Fibroblast of villous mesenchyme (primary cell): ENCODE measurements around the gene ZNF280A. TPM values are rescaled to one million over a fixed set of nuclear protein-coding genes. Genes with fewer than 3 reads are reported as not detected.
"Not testable (repeated sequence)": the region's sequence is repeated elsewhere in the genome, so short reads cannot be mapped to it uniquely, and the experiment has no call there.

ENCODE experiments used
- DNase-seq: peaks from one replicate; pipeline ENCODE4 v3.0.0-alpha.2; 2010; ENCODE audit warnings: low read depth
- H3K4me3 ChIP-seq: 2 replicates; pipeline ENCODE4 v1.5.1; 2011; ENCODE audit warnings: low read depth, mild to moderate bottlenecking, low read length
- CTCF ChIP-seq: IDR thresholded peaks from 2 replicates; pipeline ENCODE4 v1.5.1; 2012; ENCODE audit warnings: low read depth, mild to moderate bottlenecking, low read length; ENCODE audit not compliant: insufficient read depth
- total RNA-seq: library from RNA; depleted of rRNA; stranded (reverse); fragments of >200 nt; gene quantifications from 2 replicates; pipeline ENCODE4 v1.2.3, GENCODE V29; 2012

Gene ZNF280A
- total RNA-seq, 1 donor = not detected

GRCh38 chr22:22485524-22485923, 34.5 kb downstream of the ZNF280A start:
- DNase-seq = no peak
- H3K4me3 ChIP-seq = no peak overlapping the region
- TF ChIP-seq CTCF = no peak

- no peak for DNase-seq
- no peak overlapping the region for H3K4me3 ChIP-seq
- no peak for TF ChIP-seq CTCF
These were observed 36.0 kb downstream of the ZNF280A start for GRCh38 chr22:22484023-22484422.

- no peak for TF ChIP-seq CTCF
- DNase-seq = no peak
- no peak overlapping the region for H3K4me3 ChIP-seq
These were observed 39.1 kb downstream of the ZNF280A start for GRCh38 chr22:22480940-22481339.

- TF ChIP-seq CTCF = no peak
- no peak overlapping the region for H3K4me3 ChIP-seq
- DNase-seq = peak; percentile 49
These were observed 40.0 kb downstream of the ZNF280A start for GRCh38 chr22:22479999-22480532.

- no peak for TF ChIP-seq CTCF
- no peak for DNase-seq
- no peak overlapping the region for H3K4me3 ChIP-seq
These were observed 41.0 kb downstream of the ZNF280A start for GRCh38 chr22:22479116-22479515.

GRCh38 chr22:22478470-22478869, 41.6 kb downstream of the ZNF280A start:
- TF ChIP-seq CTCF = no peak
- no peak overlapping the region for H3K4me3 ChIP-seq
- no peak for DNase-seq

GRCh38 chr22:22474733-22475132, 45.3 kb downstream of the ZNF280A start:
- no peak for TF ChIP-seq CTCF
- H3K4me3 ChIP-seq = no peak overlapping the region
- DNase-seq = no peak

GRCh38 chr22:22471104-22471503, 49.0 kb downstream of the ZNF280A start:
- not testable (repeated sequence) for DNase-seq, H3K4me3 ChIP-seq
